GM12891 (cell line): ENCODE data around the gene PTH.

Source experiments
- POLR2A ChIP-seq: IDR thresholded peaks from 2 replicates; pipeline ENCODE4 v1.6.1; 2011; ENCODE audit warnings: low read depth, low read length, control low read depth
- POLR2AphosphoS5 ChIP-seq: IDR thresholded peaks from 2 replicates; pipeline ENCODE4 v1.6.1; 2011; ENCODE audit warnings: low read depth, low read length, control low read depth
- TAF1 ChIP-seq: IDR thresholded peaks from 2 replicates; pipeline ENCODE4 v1.6.1; 2011; ENCODE audit warnings: low read depth, low read length, control low read depth

GRCh38 chr11:13446444-13446843 lies 49.4 kb downstream of the PTH start:
- TF ChIP-seq TAF1 (no peak), POLR2A (no peak), POLR2AphosphoS5 (no peak)
